K562 (cell line): ENCODE data around the gene PSMG3. TPM values are rescaled to one million over a fixed set of nuclear protein-coding genes. Genes with fewer than 3 reads are reported as not detected.

Source experiments
- ATAC-seq: fragments of 200-7000 bp; cut with Tn5 transposase; 3 replicates; pipeline ENCODE4 v1.9.1; 2020; ENCODE audit warnings: moderate library complexity
- BruUV-seq: library from RNA; stranded (reverse); fragments of 400-500 nt; replicated peaks from 2 replicates; lab custom pipeline; 2021; lab: Mats Ljungman, UMichigan
- CTCF ChIA-PET: fragments of 300-600 bp; formaldehyde crosslinking; extraction: SDS; loops from one replicate; lab custom pipeline; 2021; ENCODE audit warnings: low intra/inter-chr PET ratio; lab: Yijun Ruan, JAX
- POLR2A ChIA-PET: fragments of 300-600, 350-650 bp; sonication (Branson Sonifier 250); formaldehyde crosslinking; extraction: SDS; loops from one replicate; lab custom pipeline; 2021; ENCODE audit warnings: antibody characterized with exemption, inconsistent platforms; lab: Yijun Ruan, JAX
- DNase-seq, 4 experiments: peaks; one replicate each; pipeline versions ENCODE4 v3.0.0 to v3.0.0-alpha.2; 2011 to 2018; ENCODE audit warnings: low spot score in 3 of 4, mixed read lengths in 3 of 4; ENCODE audit errors: extremely low read depth in 1 of 4
- FAIRE-seq: peaks from 2 replicates; lab custom pipeline; 2011; peaks lifted over from hg19 to GRCh38; lab: Jason Lieb, UNC
- H2AFZ ChIP-seq: 2 replicates; pipeline ENCODE4 v1.6.0; 2011; ENCODE audit warnings: low read depth, low read length, control low read depth, inconsistent platforms
- H3K27ac ChIP-seq: fragments of 200-600 bp; 3 replicates; pipeline ENCODE4 v1.8.0; 2011; ENCODE audit warnings: low read depth, mild to moderate bottlenecking, control low read depth, inconsistent platforms, low read length, moderate library complexity, mixed read lengths; ENCODE audit errors: extremely low read depth
- H3K27me3 ChIP-seq, 2 experiments: fragments of 300-600 bp in 1 of 2; 2 replicates in 1 of 2; 3 replicates in 1 of 2; pipeline versions ENCODE4 v1.6.0 to v1.8.0; 2011; ENCODE audit warnings: inconsistent platforms in 2 of 2, low read length in 2 of 2, mild to moderate bottlenecking in 1 of 2, mixed read lengths in 1 of 2, moderate library complexity in 1 of 2; ENCODE audit not compliant: control insufficient read depth in 2 of 2, insufficient read depth in 2 of 2
- H3K36me3 ChIP-seq: fragments of 300-600 bp; 3 replicates; pipeline ENCODE4 v1.8.0; 2011; ENCODE audit warnings: mild to moderate bottlenecking, low read length, inconsistent platforms; ENCODE audit not compliant: control insufficient read depth, insufficient read depth
- H3K4me1 ChIP-seq, 2 experiments: fragments of 200-600 bp in 1 of 2; replicated peaks in 1 of 2; 2 replicates in 1 of 2; 3 replicates in 1 of 2; pipeline versions ENCODE4 v1.5.1 to v1.8.0; 2011; ENCODE audit warnings: inconsistent platforms in 2 of 2, low read length in 2 of 2, mild to moderate bottlenecking in 1 of 2, mixed read lengths in 1 of 2, moderate library complexity in 1 of 2; ENCODE audit not compliant: control insufficient read depth in 2 of 2, insufficient read depth in 2 of 2
- H3K4me2 ChIP-seq: 2 replicates; pipeline ENCODE4 v1.6.1; 2011; ENCODE audit warnings: low read length, control low read depth, inconsistent platforms, mixed read lengths; ENCODE audit not compliant: insufficient read depth
- H3K4me3 ChIP-seq: fragments of 200-600 bp; sonication (generic), shearing (Covaris generic); 2 replicates; pipeline ENCODE4 v1.5.1; 2016; ENCODE audit warnings: control low read depth, inconsistent platforms
- H3K79me2 ChIP-seq: fragments of 200-600 bp; 3 replicates; pipeline ENCODE4 v1.8.0; 2011; ENCODE audit warnings: low read length, inconsistent platforms; ENCODE audit not compliant: control insufficient read depth, insufficient read depth
- H3K9ac ChIP-seq, 2 experiments: 2 replicates each; pipeline versions ENCODE4 v1.6.0 to v1.6.1; 2011; ENCODE audit warnings: low read depth in 2 of 2, low read length in 2 of 2, control low read depth in 1 of 2, inconsistent platforms in 1 of 2, mild to moderate bottlenecking in 1 of 2, mixed read lengths in 1 of 2; ENCODE audit not compliant: insufficient read depth in 1 of 2
- H3K9me1 ChIP-seq: one replicate; pipeline ENCODE4 v1.6.0; 2011; ENCODE audit warnings: inconsistent platforms, mild to moderate bottlenecking, low read length, moderate library complexity; ENCODE audit not compliant: control insufficient read depth, insufficient read depth
- H3K9me3 ChIP-seq: replicated peaks from 2 replicates; pipeline ENCODE4 v1.5.1; 2011; ENCODE audit warnings: low read depth, low read length, inconsistent platforms; ENCODE audit not compliant: control insufficient read depth, insufficient read depth
- H4K20me1 ChIP-seq: replicated peaks from 2 replicates; pipeline ENCODE4 v1.6.1; 2011; ENCODE audit warnings: low read length, inconsistent platforms, mixed read lengths; ENCODE audit not compliant: control insufficient read depth, insufficient read depth
- BRF1 ChIP-seq: IDR thresholded peaks from 3 replicates; pipeline ENCODE4 v1.6.1; 2011; ENCODE audit warnings: borderline replicate concordance, mild to moderate bottlenecking; ENCODE audit not compliant: insufficient read length; ENCODE audit errors: extremely low read depth
- HNRNPLL ChIP-seq: fragments of 200-400 bp; formaldehyde crosslinking; IDR thresholded peaks from 2 replicates; pipeline ENCODE4 v1.6.1; 2017; ENCODE audit warnings: low read length, low read depth, mild to moderate bottlenecking; ENCODE audit not compliant: poor library complexity, severe bottlenecking
- HNRNPUL1 ChIP-seq: fragments of 200-400 bp; formaldehyde crosslinking; IDR thresholded peaks from 2 replicates; pipeline ENCODE4 v1.6.1; 2017; ENCODE audit warnings: low read length
- KLF13 ChIP-seq: fragments of 450-650 bp; IDR thresholded peaks from 2 replicates; pipeline ENCODE4 v1.6.1; 2016; ENCODE audit warnings: missing genetic modification characterization, low read depth, mild to moderate bottlenecking, missing compliant biosample characterization, moderate library complexity, borderline replicate concordance
- NBN ChIP-seq: fragments of 450-650 bp; IDR thresholded peaks from 2 replicates; pipeline ENCODE4 v1.6.1; 2016; ENCODE audit warnings: low read depth, mild to moderate bottlenecking
- POLR2AphosphoS5 ChIP-seq: IDR thresholded peaks from 2 replicates; pipeline ENCODE4 v1.6.1; 2011; ENCODE audit warnings: mild to moderate bottlenecking, low read depth, low read length, moderate library complexity; ENCODE audit not compliant: control insufficient read depth, insufficient read depth
- RREB1 ChIP-seq: fragments of 250-450 bp; sonication (Bioruptor Pico); IDR thresholded peaks from 2 replicates; pipeline ENCODE4 v1.4.0; 2020
- STAT5A ChIP-seq: IDR thresholded peaks from 2 replicates; pipeline ENCODE4 v1.6.1; 2012; ENCODE audit warnings: low read length, inconsistent platforms, borderline replicate concordance
- STAT6 ChIP-seq: sonication (generic); formaldehyde crosslinking; IDR thresholded peaks from 2 replicates; pipeline ENCODE4 v1.8.1; 2023; ENCODE audit warnings: mild to moderate bottlenecking, missing genetic modification reagents
- ZBTB17 ChIP-seq: fragments of 450-650 bp; formaldehyde crosslinking; IDR thresholded peaks from 2 replicates; pipeline ENCODE4 v1.4.0; 2020; ENCODE audit warnings: mild to moderate bottlenecking
- ZNF445 ChIP-seq: fragments of 250-450 bp; sonication (Bioruptor Pico); IDR thresholded peaks from 2 replicates; pipeline ENCODE4 v1.4.0; 2020; ENCODE audit warnings: low read depth, mild to moderate bottlenecking, moderate library complexity
- WGBS: fragments of 100-300 bp; shearing (Covaris generic); methylation state at CpG from one replicate; pipeline ENCODE4 v1.1.6; 2016; ENCODE audit warnings: low coverage, mixed read lengths; ENCODE audit not compliant: insufficient coverage; ENCODE audit errors: missing lambda C conversion rate; 5-methylcytosine and 5-hydroxymethylcytosine counted together
- in situ Hi-C: fragments of 300-500 bp; cut with MboI; formaldehyde crosslinking; loops from 4 replicates; pipeline ENCODE4 v1.15.0; 2018; ENCODE audit warnings: inconsistent platforms, mixed read lengths
- intact Hi-C: fragments of 100-400 bp; cut with micrococcal nuclease; formaldehyde crosslinking; loops from 2 replicates; pipeline ENCODE4 v1.14.2; 2022
- polyA plus RNA-seq, 8 experiments: library from polyadenylated mRNA; depleted of rRNA in 4 of 8; stranded (reverse) in 5 of 8; unstranded in 3 of 8; fragments of >200 nt; fragmentation: Nextera tagmentation in 2 of 8; fragmentation: Illumina TruSeq in 1 of 8; extraction: Ambion mirVana in 2 of 8; extraction: Trizol in 1 of 8; gene quantifications; 2 replicates each; pipeline versions ENCODE4 v1.2.1 to v1.2.3, GENCODE V29; 2011 to 2014; ENCODE audit warnings: inconsistent platforms in 1 of 8, missing spikeins in 1 of 8
- total RNA-seq, 7 experiments: library from RNA; depleted of rRNA in 6 of 7; stranded (reverse); fragments of >200 nt in 6 of 7; fragmentation: Illumina TruSeq in 2 of 7; extraction: Trizol in 2 of 7; gene quantifications; 2 replicates each; pipeline versions ENCODE4 v1.2.1 to v1.2.3, GENCODE V29; 2011 to 2021; ENCODE audit warnings: low replicate concordance in 1 of 7
- TF ChIP-seq, protein P1 (sequence below): sonication (generic); formaldehyde crosslinking; IDR thresholded peaks from 2 replicates; pipeline ENCODE4 v1.8.0; 2022; ENCODE audit warnings: mild to moderate bottlenecking, low read depth, missing genetic modification reagents

PSMG3 gene
- total and polyA plus RNA-seq, 9 of the 15 experiments (the other 6 are each of a cell fraction or from before 2014, with no cell fraction given), result 34.8 to 122 (median 80.1) TPM

DNA sequence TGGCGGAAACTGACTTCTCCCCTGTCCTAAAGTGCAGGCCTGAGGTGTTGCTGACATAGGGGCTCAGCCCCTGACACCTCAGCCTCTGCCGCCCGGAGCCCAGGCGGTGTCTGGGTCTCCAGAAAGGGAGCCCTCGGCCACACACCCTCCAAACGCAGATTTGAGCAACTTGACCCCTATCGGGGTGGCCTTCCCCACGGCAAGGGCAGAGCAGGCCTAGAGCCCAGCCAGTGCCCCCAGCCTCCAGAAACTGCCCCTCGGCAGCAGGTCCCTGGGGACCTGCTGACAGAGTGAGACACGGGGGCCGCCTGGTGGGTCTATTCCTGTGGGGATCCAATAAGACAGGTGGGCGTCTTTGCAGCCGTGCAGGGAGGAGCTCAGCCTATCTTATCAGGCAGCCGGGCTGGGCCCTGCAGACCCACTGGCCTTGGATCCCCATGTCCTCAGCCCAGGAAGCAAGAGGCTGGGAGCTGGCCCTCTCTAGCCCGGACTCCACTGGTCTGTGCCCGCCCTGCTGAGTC lies 24.9 kb downstream of the PSMG3 start:
- Histone ChIP-seq H2AFZ (no peak overlapping the region), H3K27me3 (peaks cover 0 to 10% of the 10 kb centered on the region in 2 experiments; a peak in 2 of 5 replicates), H3K4me3 (no peak overlapping the region), H3K4me2 (no peak overlapping the region), H3K9me1 (no peaks in the 10 kb centered on the region), H4K20me1 (no peaks in the 10 kb centered on the region), H3K9me3 (no peaks in the 10 kb centered on the region), H3K27ac (no peak overlapping the region), H3K9ac (peak overlapping the region in 1 of 2 experiments; percentile 70; a peak in 2 of 4 replicates), H3K79me2 (no peaks in the 10 kb centered on the region), H3K36me3 (peaks cover 24% of the 10 kb centered on the region; the same call in 2 of the 3 replicates), H3K4me1 (peaks cover 0 to 83% of the 10 kb centered on the region in 2 experiments; a peak in 3 of 5 replicates)
- in situ Hi-C loops (no loop called here), intact Hi-C loops (no loop called here)
- DNase-seq (no peak), FAIRE-seq (no peak), ATAC-seq (0 out of 3 replicates have a peak, but pooled peaks have one; percentile 4)
- CTCF ChIA-PET, result no interaction called here
- WGBS, result 60% methylated on average over 16 of the region's 16 CpGs
- POLR2A ChIA-PET, result interaction anchor here (1.1 kb wide), 1 partner anchor 11 kb away, joined by 4 read pairs; no protein-coding TSS in a partner anchor
- TF ChIP-seq HNRNPLL (no peak), ZBTB17 (CRISPR knock-in tag) (no peak), STAT6 (CRISPR knock-in tag) (no peak), KLF13 (tag) (no peak), ZNF445 (CRISPR knock-in tag) (no peak), BRF1 (no peak), HNRNPUL1 (no peak), RREB1 (CRISPR knock-in tag) (no peak), POLR2AphosphoS5 (no peak), STAT5A (no peak), NBN (no peak)
- TF ChIP-seq, protein P1, sequence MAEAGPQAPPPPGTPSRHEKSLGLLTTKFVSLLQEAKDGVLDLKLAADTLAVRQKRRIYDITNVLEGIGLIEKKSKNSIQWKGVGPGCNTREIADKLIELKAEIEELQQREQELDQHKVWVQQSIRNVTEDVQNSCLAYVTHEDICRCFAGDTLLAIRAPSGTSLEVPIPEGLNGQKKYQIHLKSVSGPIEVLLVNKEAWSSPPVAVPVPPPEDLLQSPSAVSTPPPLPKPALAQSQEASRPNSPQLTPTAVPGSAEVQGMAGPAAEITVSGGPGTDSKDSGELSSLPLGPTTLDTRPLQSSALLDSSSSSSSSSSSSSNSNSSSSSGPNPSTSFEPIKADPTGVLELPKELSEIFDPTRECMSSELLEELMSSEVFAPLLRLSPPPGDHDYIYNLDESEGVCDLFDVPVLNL (CRISPR knock-in tag), result no peak
- BruUV-seq, result no TSS peak
